Tongue (tissue), 2 donors: Measurements from ENCODE around the gene LRRC8D. TPM values are rescaled to one million over a fixed set of nuclear protein-coding genes. Genes with fewer than 3 reads are reported as not detected.
"Not testable (repeated sequence)": the region's sequence is repeated elsewhere in the genome, so short reads cannot be mapped to it uniquely, and the experiment has no call there.

Source experiments
- DNase-seq: peaks from one replicate; pipeline ENCODE4 v3.0.0-alpha.2; 2015
- total RNA-seq: library from RNA; depleted of rRNA; stranded (reverse); fragments of >200 nt; gene quantifications from one replicate; pipeline ENCODE4 v1.2.3, GENCODE V29; 2014

LRRC8D gene
- total RNA-seq, 1 donor from 2014 or later: 10.9 TPM

DNA sequence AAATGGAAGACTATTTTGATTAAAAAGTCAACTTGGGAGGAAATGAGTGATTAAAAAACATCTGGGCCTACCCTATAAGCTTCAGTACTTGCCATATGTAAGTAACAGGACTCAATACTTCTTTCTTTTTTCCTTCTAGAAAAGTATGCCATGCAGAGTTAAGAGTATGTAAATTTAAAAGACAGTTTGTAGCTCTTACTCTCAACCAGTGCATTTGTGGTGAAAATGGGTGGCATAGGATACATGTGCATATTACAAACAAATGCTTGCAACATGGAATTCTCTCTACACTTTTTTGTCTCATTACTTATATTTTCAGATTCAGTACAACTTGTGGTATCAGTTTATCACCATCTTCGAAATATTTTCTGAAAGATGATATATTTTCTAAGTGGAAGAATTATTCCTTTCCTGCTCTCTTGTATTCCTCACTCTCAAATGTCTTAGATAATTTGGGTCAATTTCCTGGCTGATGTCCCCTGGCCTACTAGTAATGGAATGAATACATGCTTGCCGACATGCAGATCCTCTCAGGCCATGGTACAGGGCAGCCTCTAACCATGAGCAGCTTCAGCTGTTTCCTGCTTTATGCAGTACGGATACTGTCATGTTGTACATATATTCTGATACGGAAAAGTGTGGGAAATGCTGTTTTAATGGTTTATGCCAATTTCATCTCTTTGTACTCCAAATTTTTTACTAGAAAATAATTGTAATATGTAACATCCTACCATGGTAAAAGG, 92.7 kb downstream of the LRRC8D start:
- DNase-seq: no peak

DNA sequence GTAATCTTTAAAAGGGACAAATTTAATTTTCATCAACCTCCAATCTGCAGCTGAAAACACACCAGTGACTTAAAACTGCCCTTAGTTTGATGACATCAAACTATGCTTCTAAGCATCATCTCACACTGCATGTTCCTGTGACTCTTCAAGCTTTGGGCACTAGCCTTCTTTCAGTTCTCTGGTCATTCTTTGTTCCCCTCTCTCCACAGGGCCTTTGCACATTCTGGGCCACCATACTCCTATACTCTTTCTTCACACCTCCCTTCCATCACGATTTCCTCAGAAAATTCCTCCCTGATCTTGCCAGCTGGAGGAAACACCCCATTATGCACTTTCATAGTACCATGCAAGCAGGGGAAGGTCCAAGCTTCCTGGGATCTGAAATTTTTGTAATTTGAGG, 96.5 kb downstream of the LRRC8D start:
- DNase-seq: no peak

DNA sequence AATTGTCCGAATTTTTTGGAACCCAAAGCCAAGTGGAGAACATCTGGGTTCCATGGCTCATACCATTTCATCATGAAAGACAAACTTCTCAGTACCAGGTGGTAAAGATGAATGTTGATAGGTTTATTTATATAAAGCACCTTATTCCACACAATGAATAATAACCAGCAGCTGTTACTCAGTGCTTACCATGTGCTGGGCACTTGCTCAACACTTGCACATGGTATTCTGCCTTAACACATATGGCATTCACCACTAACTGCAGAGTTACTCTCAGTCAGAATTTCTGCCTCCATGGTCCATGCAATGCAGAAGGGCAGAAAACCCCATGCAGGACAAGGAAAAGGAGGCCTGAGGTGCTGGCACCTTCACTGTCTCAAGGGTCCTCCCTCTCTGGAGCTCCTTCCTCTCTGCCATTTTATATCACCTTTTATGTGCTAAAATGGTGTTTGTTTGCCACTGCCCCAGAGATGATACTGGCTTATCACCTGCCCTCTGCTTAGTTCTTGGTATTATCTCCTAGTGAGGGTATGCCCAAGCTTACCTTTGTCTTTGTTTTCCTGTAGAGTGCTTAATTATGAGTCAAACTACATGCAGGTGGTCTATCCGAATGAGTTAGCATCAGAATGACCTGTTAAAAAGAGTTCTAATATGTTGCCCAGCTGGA, 97.4 kb downstream of the LRRC8D start:
- DNase-seq: peak; percentile 29

DNA sequence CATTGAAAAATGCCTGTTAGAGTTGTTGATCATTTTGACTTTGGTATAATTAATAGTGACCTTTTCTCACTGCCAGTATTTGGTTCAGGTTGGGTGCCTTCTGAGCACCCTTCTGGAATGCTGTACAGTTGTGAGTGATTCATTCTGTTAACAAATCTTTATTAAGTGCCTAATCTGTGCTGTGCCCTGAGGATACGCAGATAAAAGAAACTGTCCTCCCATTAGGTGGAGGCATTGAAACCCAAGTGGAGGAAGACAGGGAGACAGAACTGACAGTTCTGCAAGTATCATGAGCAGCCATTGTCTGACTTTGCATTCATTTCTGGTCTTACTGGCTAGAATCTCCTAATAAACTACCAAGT, 97.9 kb downstream of the LRRC8D start:
- no peak for DNase-seq

DNA sequence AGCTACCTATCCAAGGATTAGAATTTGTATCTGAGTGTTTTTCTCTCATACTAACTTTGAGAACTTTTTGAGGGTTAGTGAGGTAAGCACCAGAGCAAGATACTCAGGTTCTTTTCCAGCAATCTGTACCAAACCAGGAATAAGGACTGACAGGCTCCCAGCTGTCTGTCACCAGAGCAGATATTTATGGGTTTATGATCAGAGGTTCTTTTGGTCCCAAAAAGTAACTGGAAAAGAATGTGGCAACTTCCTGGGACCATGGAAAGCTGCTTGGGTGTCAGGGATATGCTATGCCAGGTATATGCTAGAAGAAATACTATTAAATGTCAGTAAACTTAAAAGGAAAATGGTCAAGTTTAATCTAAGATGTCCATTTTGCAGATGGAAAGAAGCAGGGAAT, 98.3 kb downstream of the LRRC8D start:
- DNase-seq: no peak

DNA sequence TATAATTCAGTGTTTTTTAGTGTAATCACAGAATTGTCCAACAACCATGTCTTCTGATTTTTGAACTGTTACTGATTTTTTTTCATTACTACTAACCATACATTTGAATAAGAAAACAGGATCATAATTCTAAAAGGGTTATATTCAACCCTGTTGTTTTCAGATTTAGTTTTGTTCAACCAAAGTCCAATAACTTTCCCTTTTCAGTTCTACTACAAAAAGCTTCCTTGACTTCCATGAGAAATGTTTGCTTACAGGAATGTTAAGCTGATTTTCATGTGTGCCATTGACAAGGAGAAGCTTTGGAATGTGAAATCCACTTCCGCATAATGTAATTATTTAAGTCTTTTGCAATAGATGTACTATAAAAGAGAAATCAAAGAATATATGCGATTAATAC, 102.1 kb downstream of the LRRC8D start:
- no peak for DNase-seq

DNA sequence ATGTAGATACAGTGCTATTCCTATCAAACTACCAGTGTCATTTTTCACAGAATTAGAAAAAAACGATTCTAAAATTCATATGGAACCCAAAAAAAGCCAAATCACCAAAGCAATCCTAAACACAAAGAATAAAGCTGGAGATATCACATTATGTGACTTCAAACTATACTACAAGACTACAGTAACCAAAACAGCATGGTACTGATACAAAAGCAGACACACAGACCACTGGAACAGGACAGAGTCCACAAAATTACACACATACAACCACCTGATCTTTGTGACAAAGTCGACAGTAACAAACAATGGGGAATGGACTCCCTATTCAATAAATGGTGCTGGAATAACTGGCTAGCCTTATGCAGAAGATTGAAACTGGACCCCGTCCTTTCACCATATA, 102.7 kb downstream of the LRRC8D start:
- DNase-seq: no peak

DNA sequence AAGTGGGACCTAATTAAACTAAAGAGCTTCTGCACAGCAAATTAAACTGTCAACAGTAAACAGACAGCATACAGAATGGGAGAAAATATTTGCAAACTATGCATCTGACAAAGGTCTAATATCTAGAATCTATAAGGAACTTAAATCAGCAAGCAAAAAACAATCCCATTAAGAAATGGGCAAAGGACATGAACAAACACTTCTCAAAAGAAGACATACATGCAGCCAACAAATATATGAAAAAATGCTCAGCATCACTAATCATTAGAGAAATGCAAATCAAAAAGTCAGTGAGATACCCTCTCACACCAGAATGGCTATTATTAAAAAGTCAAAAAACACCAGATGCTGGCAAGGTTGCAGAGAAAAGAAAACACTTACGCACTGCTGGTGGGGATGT, 103.2 kb downstream of the LRRC8D start:
- not testable (repeated sequence) for DNase-seq

DNA sequence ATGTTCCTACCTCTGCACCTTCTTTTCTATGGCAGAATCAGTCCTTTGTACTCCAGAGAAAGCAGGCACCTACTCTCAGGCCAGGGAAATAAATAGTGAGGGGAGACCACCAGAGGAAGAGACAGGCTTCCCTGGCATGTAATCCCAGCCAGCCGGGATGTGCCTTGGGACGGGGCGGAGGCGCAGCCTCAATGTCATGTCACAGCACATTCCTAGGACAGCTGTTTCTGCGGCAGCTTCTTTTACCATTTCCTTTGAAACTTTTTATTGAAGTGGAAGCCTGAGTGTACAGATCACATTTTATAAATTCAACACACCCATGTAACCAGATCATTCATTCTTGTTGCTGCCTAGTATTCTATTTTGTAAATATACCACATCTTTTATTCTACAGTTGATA, 106.2 kb downstream of the LRRC8D start:
- DNase-seq: peak; percentile 54

DNA sequence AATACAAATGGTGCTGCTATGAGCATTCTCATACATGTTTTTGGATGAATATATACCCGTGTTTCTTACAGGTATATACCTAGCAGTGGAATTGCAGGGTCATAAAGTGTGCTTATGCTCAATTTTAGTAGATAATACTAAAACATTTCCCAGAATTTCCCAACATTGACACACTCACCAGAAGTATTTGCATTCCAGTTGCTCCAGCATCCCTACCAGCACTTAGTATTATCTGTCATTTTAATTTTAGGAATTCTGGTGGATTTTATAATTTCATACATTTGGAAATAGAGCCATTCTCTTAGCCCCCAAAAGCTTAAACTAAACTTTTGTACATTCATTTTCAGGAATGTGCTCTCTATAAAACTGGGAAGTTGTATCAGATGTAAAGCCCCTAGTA, 106.6 kb downstream of the LRRC8D start:
- no peak for DNase-seq

DNA sequence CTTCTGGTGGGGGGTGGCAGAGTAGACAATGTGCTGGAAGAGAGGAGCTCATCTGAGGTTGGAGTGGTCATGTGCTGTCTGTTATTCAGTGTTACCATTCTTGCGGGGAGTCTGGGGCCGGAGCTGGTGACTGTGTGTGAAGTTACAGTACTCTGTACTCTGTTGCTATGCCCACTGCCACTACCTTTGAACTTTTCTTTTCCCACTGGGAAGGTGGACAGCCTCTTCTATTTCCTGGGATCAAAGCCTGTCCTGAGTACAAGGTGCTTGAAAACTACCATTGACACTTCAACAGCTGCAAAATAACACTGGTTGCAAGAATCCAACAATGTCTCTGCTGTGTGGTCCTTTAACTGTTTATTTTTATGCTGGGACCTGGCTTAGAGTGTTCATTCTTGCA, 107.7 kb downstream of the LRRC8D start:
- no peak for DNase-seq

DNA sequence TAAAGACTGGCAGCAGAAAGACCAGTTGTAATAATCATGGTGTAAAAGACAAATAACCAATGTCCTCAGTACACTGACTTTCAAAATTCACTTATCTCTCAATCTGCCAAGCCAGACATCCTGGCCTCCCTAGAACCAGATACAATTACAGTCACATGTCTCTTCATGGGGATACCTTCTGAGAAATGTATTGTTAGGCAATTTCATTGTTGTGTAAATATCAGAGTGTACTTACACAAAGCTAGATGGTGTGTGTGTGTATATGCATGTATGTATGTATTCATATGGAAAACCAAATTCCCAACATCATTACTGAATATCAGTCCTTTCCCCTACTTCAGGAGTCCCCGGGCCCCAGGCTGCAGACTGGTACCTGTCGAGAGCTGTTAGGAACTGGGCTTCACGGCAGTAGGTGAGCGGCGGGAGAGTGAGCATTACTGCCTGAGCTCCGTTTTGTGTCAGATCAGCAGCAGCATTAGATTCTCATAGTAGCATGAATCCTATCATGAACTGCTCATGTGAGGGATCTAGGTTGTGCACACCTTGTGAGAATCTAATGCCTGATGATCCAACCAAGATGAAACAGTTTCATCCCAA, 108.7 kb downstream of the LRRC8D start:
- DNase-seq: no peak

DNA sequence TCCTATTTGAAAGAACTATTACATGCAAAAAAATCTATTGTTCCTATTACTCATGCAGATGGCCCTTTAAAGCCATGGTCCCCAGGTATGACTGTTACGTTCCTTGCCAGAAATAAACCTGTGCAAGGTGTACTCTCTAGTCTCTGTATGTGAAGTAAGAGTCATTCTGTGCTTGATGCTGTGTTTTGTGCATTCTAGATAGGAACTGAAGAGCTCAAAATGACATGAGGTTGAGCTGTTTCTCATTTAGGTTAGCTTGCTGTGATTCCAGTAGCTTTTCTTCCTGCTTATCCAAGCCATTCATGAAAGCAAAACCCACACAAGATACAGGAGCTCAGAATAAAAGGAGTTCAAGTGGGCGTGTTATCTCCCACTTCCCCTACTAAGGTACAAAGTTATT, 109.7 kb downstream of the LRRC8D start:
- no peak for DNase-seq

DNA sequence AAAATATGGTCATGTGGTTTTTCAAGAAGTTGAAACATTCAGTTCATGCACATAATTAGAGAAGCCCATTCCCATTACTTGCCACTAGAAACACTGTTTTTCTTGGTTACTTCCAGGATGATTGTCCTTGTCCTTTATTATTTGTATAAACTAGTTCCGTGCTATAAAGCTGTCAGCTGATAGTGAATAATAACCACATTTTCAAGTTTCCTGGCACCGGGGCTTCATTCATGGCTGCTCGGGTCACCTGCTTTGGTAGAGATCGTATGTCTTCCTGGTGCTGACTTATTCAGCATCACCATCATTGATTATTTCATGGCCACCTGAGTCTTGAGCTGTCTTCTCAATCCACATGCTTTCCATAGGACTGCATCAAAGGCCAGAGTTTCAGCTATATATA, 111.1 kb downstream of the LRRC8D start:
- no peak for DNase-seq

DNA sequence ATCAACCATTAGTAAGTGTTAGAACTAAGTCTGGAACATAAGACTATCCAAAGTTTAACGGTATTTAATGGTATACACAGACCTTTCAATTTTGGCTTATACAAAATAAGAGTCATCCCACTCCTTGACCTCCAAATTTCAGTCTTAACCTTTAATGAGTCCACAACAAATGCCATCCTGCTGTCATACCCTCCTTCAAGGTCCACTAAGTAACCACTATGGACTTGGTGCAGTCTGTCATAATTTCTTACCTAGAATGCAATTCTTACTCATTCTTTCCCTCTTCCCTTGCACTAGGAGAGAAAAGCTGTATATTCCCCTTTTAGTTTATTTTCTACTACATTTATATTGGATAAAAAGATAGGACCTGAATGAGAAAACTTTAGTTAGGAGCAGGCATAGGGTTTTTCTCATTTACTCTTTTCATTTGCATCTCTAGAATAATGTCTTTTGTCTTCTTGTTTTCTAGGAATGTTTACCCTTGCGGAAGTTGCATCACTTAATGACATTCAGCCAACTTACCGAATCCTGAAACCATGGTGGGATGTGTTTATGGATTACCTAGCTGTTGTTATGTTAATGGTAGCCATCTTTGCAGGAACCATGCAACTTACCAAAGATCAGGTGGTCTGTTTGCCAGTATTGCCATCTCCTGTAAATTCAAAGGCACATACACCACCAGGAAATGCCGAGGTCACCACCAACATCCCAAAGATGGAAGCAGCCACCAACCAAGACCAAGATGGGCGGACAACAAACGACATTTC, 111.9 kb downstream of the LRRC8D start:
- no peak for DNase-seq

DNA sequence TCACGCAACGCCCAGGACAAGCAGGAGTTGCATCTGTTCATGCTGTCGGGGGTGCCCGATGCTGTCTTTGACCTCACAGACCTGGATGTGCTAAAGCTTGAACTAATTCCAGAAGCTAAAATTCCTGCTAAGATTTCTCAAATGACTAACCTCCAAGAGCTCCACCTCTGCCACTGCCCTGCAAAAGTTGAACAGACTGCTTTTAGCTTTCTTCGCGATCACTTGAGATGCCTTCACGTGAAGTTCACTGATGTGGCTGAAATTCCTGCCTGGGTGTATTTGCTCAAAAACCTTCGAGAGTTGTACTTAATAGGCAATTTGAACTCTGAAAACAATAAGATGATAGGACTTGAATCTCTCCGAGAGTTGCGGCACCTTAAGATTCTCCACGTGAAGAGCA, 113.6 kb downstream of the LRRC8D start:
- no peak for DNase-seq

DNA sequence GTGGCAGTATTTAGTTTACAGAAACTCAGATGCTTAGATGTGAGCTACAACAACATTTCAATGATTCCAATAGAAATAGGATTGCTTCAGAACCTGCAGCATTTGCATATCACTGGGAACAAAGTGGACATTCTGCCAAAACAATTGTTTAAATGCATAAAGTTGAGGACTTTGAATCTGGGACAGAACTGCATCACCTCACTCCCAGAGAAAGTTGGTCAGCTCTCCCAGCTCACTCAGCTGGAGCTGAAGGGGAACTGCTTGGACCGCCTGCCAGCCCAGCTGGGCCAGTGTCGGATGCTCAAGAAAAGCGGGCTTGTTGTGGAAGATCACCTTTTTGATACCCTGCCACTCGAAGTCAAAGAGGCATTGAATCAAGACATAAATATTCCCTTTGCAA, 114.4 kb downstream of the LRRC8D start:
- DNase-seq: no peak

DNA sequence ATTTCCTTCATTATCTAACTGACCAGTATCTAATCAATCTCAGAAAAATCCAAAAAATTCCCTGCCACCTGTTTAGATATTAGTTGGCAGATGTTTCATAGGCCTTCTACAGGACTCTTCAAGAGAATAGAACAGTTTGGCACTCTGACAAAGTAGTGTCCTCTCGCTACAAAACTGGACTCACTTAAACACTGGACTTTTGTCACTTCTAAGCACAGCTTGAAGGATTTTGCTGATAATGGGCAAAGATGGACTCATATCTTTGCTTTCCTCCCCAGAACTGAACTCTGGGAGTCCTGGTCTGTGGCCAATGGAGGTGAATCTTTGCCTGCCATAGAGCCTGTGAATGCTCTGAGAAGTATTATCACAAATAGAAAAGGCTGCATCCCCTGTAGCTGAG, 115.9 kb downstream of the LRRC8D start:
- no peak for DNase-seq

DNA sequence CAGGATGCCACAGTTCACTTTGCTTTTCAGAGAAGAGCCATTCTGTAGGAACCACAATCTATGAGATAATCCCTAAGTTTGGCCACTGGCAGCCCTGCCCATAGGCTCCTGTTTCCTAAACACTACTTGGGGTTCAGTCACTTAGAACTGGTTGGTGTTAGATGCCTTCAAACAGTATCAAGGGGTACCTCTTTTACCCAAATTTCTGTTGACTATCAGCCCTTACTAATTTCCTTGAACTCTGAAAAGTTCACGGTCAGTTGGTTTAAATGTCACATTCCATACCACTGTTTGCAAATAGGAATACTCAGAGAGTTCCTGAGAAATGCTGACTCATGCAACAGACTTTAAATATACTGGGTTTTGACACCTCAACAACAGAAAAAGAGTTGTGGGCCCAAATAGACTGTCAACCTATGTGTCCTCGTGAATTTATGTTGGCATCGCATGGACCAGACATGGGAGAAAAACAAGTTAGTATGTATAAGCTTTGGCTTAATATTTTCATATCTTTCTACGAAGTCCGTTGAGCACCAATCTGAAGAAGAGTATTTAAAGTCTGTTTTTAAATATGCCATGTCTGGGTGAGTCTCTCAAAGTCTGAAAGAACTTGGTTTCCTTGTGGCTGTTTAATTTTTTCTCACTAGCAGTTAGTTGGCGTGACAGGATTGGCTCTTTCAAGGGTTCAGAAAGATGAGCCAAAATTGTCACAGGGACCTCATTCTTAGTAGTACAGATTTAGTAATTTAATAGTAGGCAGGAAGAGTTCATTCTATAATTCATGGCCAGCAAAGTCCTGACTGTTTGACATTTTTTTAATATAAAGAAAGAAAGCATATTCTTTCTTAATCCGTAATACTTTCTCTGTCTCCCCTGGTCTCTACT, 117.6 kb downstream of the LRRC8D start:
- no peak for DNase-seq

DNA sequence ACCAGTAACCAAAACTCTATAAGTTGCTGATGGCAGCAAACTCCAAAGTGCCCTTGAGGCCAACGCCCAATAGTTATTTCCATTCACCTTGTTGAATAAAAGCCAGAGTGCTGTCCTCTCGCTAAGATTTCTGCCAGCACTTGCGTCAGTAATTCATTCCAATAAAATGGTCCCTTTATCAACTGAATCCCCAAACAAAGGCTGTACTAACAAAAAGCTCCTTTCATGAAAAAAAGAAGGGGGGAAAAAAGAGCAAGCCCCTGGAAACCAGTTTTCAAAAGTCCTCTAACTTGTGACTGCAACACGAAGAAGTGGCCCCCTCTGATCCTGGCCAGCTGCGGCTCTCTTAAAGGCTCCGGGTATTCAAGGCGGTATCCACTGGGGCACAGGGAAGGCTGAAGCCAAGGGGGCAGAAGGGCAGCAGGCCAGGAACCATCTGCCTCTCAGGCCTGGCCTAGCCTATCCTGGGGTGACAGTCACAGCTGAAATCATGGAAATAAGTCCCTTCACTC, 118.3 kb downstream of the LRRC8D start:
- DNase-seq: peak; percentile 41

DNA sequence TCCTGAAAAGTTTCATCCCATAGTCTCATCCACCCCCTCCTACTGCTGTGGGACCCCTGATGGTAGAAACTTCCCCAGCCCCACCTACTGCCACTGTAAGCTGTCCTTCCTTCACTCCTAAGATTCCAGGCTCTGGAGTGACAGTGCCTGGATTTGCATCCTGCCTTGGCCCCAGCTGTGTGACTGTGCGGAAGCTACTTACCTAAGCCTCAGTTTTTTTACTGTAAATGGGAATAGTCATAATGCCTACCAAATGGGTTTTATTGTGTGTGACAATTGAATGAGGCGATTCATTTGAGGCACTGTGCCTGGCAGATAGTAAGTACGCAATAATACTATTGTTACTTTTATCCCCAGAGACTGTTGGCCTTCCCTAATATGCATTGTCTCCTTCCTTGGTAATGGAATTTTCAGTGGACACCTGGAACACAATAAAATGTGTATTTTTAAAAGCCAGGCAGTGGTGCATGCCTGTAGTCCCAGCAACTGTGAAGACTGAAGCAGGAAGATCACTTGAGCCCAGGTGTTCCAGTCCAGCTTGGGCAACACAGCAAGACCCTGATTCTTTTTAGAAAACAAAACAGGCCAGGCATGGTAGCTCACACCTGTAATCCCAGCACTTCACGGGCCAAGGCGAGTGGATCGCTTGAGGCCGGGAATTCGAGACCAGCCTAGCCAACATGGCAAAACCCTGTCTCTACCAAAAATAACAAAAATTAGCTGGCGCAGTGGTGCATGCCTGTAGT, 119.0 kb downstream of the LRRC8D start:
- no peak for DNase-seq
